SU-DHL-6 (cell line): Measurements from ENCODE around the gene TNFRSF18.

Experiments
- H2AFZ ChIP-seq: fragments of 200-600 bp; sonication (generic); 2 replicates; pipeline ENCODE4 v1.6.1; 2014; ENCODE audit warnings: low read depth, mild to moderate bottlenecking, moderate library complexity, mixed read lengths, antibody characterized with exemption, low read length; ENCODE audit not compliant: severe bottlenecking
- H3F3A ChIP-seq: fragments of 200-600 bp; shearing (Covaris generic); 2 replicates; pipeline ENCODE4 v1.6.0; 2016; ENCODE audit warnings: antibody characterized with exemption, mild to moderate bottlenecking; ENCODE audit not compliant: insufficient read depth
- H3K27ac ChIP-seq: fragments of 200-600 bp; sonication (generic); 2 replicates; pipeline ENCODE4 v1.5.1; 2016; ENCODE audit warnings: low read depth, mild to moderate bottlenecking, low read length, moderate library complexity, mixed read lengths
- H3K27me3 ChIP-seq: fragments of 200-600 bp; sonication (generic), shearing (Covaris generic); 2 replicates; pipeline ENCODE4 v1.6.0; 2014; ENCODE audit warnings: mild to moderate bottlenecking, low read length
- H3K36me3 ChIP-seq: fragments of 200-600 bp; sonication (generic); 2 replicates; pipeline ENCODE4 v1.6.1; 2014; ENCODE audit warnings: mild to moderate bottlenecking, low read length, mixed read lengths
- H3K4me2 ChIP-seq: fragments of 300-600, 200-600 bp; shearing (Covaris generic), sonication (generic); 2 replicates; pipeline ENCODE4 v1.6.0; 2014; ENCODE audit warnings: low read length, low read depth, mild to moderate bottlenecking; ENCODE audit not compliant: poor library complexity, severe bottlenecking
- H3K4me3 ChIP-seq: fragments of 200-600 bp; sonication (generic); 2 replicates; pipeline ENCODE4 v1.5.1; 2014; ENCODE audit warnings: antibody characterized with exemption, low read length, mild to moderate bottlenecking, mixed read lengths; ENCODE audit not compliant: insufficient read depth, poor library complexity, severe bottlenecking
- H3K79me2 ChIP-seq: fragments of 200-600 bp; sonication (generic); 2 replicates; pipeline ENCODE4 v1.6.1; 2014; ENCODE audit warnings: mild to moderate bottlenecking, low read length, moderate library complexity; ENCODE audit not compliant: insufficient read depth
- H3K9ac ChIP-seq: fragments of 200-600 bp; sonication (generic); 2 replicates; pipeline ENCODE4 v1.7.0; 2014; ENCODE audit warnings: mild to moderate bottlenecking, low read length
- H3K9me2 ChIP-seq: fragments of 200-600 bp; sonication (generic); replicated peaks from 2 replicates; pipeline ENCODE4 v1.6.1; 2014; ENCODE audit warnings: low read length; ENCODE audit not compliant: insufficient read depth
- H3K9me3 ChIP-seq: fragments of 200-600 bp; sonication (generic); 2 replicates; pipeline ENCODE4 v1.6.1; 2014; ENCODE audit warnings: low read length, mixed read lengths; ENCODE audit not compliant: insufficient read depth
- H4K20me1 ChIP-seq: fragments of 200-600 bp; sonication (generic); 2 replicates; pipeline ENCODE4 v1.6.1; 2014; ENCODE audit warnings: low read depth, mild to moderate bottlenecking, antibody characterized with exemption, low read length, moderate library complexity, mixed read lengths
- CTCF ChIP-seq: fragments of 200-600 bp; sonication (generic); IDR thresholded peaks from one replicate; pipeline ENCODE4 v1.5.1; 2017; ENCODE audit warnings: antibody characterized with exemption, mild to moderate bottlenecking, low read length, moderate library complexity; ENCODE audit not compliant: insufficient read depth, poor library complexity, severe bottlenecking
- EZH2phosphoT487 ChIP-seq: fragments of 200-600 bp; sonication (generic), shearing (Covaris generic); conservative IDR thresholded peaks from 2 replicates; pipeline ENCODE4 v1.6.1; 2018; ENCODE audit warnings: mild to moderate bottlenecking, antibody characterized with exemption, low read length, moderate library complexity, mixed read lengths

The TNFRSF18 gene

GRCh38 chr1:1171546-1172340 lies 34.6 kb downstream of the TNFRSF18 start:
- no peak overlapping the region for H3K4me3 ChIP-seq
- no peaks in the 10 kb centered on the region for H3K27me3 ChIP-seq
- H3F3A ChIP-seq: peaks cover 2% of the 10 kb centered on the region; the same call in 1 of the 2 replicates
- 0 out of 2 replicates have a peak, but pooled peaks cover 3% of the 10 kb centered on the region for H3K9me3 ChIP-seq
- H3K9ac ChIP-seq: no peak overlapping the region
- no peak for TF ChIP-seq CTCF
- H3K4me2 ChIP-seq: no peak overlapping the region
- no peak overlapping the region for H2AFZ ChIP-seq
- H3K36me3 ChIP-seq: no peaks in the 10 kb centered on the region
- H4K20me1 ChIP-seq: no peaks in the 10 kb centered on the region
- no peaks in the 10 kb centered on the region for H3K9me2 ChIP-seq
- no peak overlapping the region for H3K27ac ChIP-seq
- H3K79me2 ChIP-seq: no peaks in the 10 kb centered on the region

GRCh38 chr1:1171161-1171545 lies 35.2 kb downstream of the TNFRSF18 start:
- H3K9ac ChIP-seq: no peak overlapping the region
- H3K36me3 ChIP-seq: no peaks in the 10 kb centered on the region
- H3K79me2 ChIP-seq: no peaks in the 10 kb centered on the region
- no peaks in the 10 kb centered on the region for H4K20me1 ChIP-seq
- H3K9me3 ChIP-seq: no peaks in the 10 kb centered on the region
- H2AFZ ChIP-seq: no peak overlapping the region
- TF ChIP-seq EZH2phosphoT487 (no peak), CTCF (no peak)
- no peak overlapping the region for H3K4me3 ChIP-seq
- no peak overlapping the region for H3K27ac ChIP-seq
- no peaks in the 10 kb centered on the region for H3F3A ChIP-seq
- H3K27me3 ChIP-seq: no peaks in the 10 kb centered on the region
- no peaks in the 10 kb centered on the region for H3K9me2 ChIP-seq
- no peak overlapping the region for H3K4me2 ChIP-seq

- H3K79me2 ChIP-seq: no peaks in the 10 kb centered on the region
- H3F3A ChIP-seq: no peaks in the 10 kb centered on the region
- no peak overlapping the region for H3K27ac ChIP-seq
- H3K4me2 ChIP-seq: no peak overlapping the region
- H4K20me1 ChIP-seq: no peaks in the 10 kb centered on the region
- H3K36me3 ChIP-seq: no peaks in the 10 kb centered on the region
- no peaks in the 10 kb centered on the region for H3K27me3 ChIP-seq
- no peaks in the 10 kb centered on the region for H3K9me3 ChIP-seq
- no peak overlapping the region for H3K4me3 ChIP-seq
- no peaks in the 10 kb centered on the region for H3K9me2 ChIP-seq
- no peak overlapping the region for H2AFZ ChIP-seq
- H3K9ac ChIP-seq: no peak overlapping the region
- TF ChIP-seq EZH2phosphoT487: no peak
- no peak for TF ChIP-seq CTCF
Observed at GRCh38 chr1:1170215-1171091, 35.9 kb downstream of the TNFRSF18 start.
